T-cell (primary cell): Measurements from ENCODE around the gene ZNF628. TPM values are rescaled to one million over a fixed set of nuclear protein-coding genes. Genes with fewer than 3 reads are reported as not detected.
"Not testable (repeated sequence)": the region's sequence is repeated elsewhere in the genome, so short reads cannot be mapped to it uniquely, and the experiment has no call there.

ENCODE experiments used
- ATAC-seq, 4 experiments: fragments of 200-7000 bp in 3 of 4; fragments of 150-1000 bp in 1 of 4; cut with Tn5 transposase; replicated peaks in 1 of 4; 1 replicate in 3 of 4; 2 replicates in 1 of 4; pipeline ENCODE4 v1.10.0; 2021; ENCODE audit warnings: moderate library complexity in 3 of 4, mild to moderate bottlenecking in 2 of 4, moderate number of reproducible peaks in 1 of 4
- CTCF ChIA-PET, 2 donors: fragments of 300-600 bp; sonication (Branson Sonifier 250); formaldehyde crosslinking; loops; one replicate each; lab custom pipeline; 2022; ENCODE audit warnings: antibody characterized with exemption in 2 of 2; lab: Charles Lee
- POLR2A ChIA-PET, 2 donors: fragments of 300-600 bp; sonication (Branson Sonifier 250); formaldehyde crosslinking; loops; one replicate each; lab custom pipeline; 2022; ENCODE audit warnings: antibody characterized with exemption in 2 of 2; lab: Charles Lee
- DNase-seq, 35 experiments: peaks; one replicate each; pipeline versions ENCODE4 v3.0.0 to v3.0.0-alpha.2; 2013 to 2023
- H3K27ac ChIP-seq: one replicate; pipeline ENCODE4 v1.5.1; 2013; ENCODE audit warnings: low read length
- H3K27me3 ChIP-seq, 2 experiments: replicated peaks in 1 of 2; 1 replicate in 1 of 2; 2 replicates in 1 of 2; pipeline versions ENCODE4 v1.6.1 to v1.7.0; 2013; ENCODE audit warnings: low read length in 1 of 2, mixed read lengths in 1 of 2; ENCODE audit not compliant: control insufficient read depth in 2 of 2, insufficient read depth in 2 of 2; ENCODE audit errors: extremely low read depth in 1 of 2
- H3K36me3 ChIP-seq, 2 donors: 1 replicate in 1 of 2; 2 replicates in 1 of 2; pipeline versions ENCODE4 v1.6.1 to v1.7.0; 2013; ENCODE audit warnings: low read length in 1 of 2; ENCODE audit not compliant: control insufficient read depth in 2 of 2, insufficient read depth in 1 of 2; ENCODE audit errors: extremely low read depth in 1 of 2
- H3K4me1 ChIP-seq, 2 experiments: 1 replicate in 1 of 2; 2 replicates in 1 of 2; pipeline versions ENCODE4 v1.6.1 to v1.7.0; 2013; ENCODE audit warnings: low read length in 2 of 2, mixed read lengths in 1 of 2; ENCODE audit not compliant: insufficient read depth in 2 of 2, control insufficient read depth in 1 of 2; ENCODE audit errors: extremely low read depth in 1 of 2
- H3K4me3 ChIP-seq, 2 donors: 1 replicate in 1 of 2; 2 replicates in 1 of 2; pipeline versions ENCODE4 v1.5.1 to v1.7.0; 2013; ENCODE audit warnings: mild to moderate bottlenecking in 2 of 2, low read length in 1 of 2, moderate library complexity in 1 of 2; ENCODE audit not compliant: control insufficient read depth in 1 of 2; ENCODE audit errors: extremely low read depth in 1 of 2
- H3K9me3 ChIP-seq: 2 replicates; pipeline ENCODE4 v1.7.0; 2013
- H3K27ac Mint-ChIP-seq, 2 donors: one replicate each; pipeline ENCODE4 v1.8.0; 2020 to 2021; ENCODE audit warnings: mild to moderate bottlenecking in 2 of 2, mixed read lengths in 2 of 2
- H3K27me3 Mint-ChIP-seq, 2 donors: one replicate each; pipeline ENCODE4 v1.8.0; 2021 to 2022; ENCODE audit warnings: mixed read lengths in 2 of 2
- H3K36me3 Mint-ChIP-seq: one replicate; pipeline ENCODE4 v1.8.0; 2021; ENCODE audit warnings: mixed read lengths
- H3K4me1 Mint-ChIP-seq, 3 donors: one replicate each; pipeline ENCODE4 v1.8.0; 2020 to 2022; ENCODE audit warnings: mixed read lengths in 3 of 3, mild to moderate bottlenecking in 1 of 3
- H3K4me3 Mint-ChIP-seq, 3 donors: one replicate each; pipeline ENCODE4 v1.8.0; 2020 to 2022; ENCODE audit warnings: mild to moderate bottlenecking in 3 of 3, mixed read lengths in 3 of 3, moderate library complexity in 3 of 3
- H3K9me3 Mint-ChIP-seq, 3 donors: one replicate each; pipeline ENCODE4 v1.8.0; 2020 to 2022; ENCODE audit warnings: mixed read lengths in 3 of 3
- WGBS: methylation state at CpG from one replicate; pipeline ENCODE4 v1.1.5; 2013; ENCODE audit warnings: missing lambda C conversion rate; ENCODE audit not compliant: insufficient coverage; 5-methylcytosine and 5-hydroxymethylcytosine counted together
- total RNA-seq, 35 experiments: library from RNA in 6 of 35; stranded (reverse) in 6 of 35; fragments of 120-200 nt in 1 of 35; gene quantifications; one replicate each; pipeline versions ENCODE4 v1.2.1 to v1.2.4 and lab custom pipeline; 2013 to 2026

The ZNF628 gene
- total RNA-seq, 5 donors from 2014 or later (not counting 1 experiment from before 2014, with no cell fraction given): 14.2 to 24.1 (median 16.2) TPM

DNA sequence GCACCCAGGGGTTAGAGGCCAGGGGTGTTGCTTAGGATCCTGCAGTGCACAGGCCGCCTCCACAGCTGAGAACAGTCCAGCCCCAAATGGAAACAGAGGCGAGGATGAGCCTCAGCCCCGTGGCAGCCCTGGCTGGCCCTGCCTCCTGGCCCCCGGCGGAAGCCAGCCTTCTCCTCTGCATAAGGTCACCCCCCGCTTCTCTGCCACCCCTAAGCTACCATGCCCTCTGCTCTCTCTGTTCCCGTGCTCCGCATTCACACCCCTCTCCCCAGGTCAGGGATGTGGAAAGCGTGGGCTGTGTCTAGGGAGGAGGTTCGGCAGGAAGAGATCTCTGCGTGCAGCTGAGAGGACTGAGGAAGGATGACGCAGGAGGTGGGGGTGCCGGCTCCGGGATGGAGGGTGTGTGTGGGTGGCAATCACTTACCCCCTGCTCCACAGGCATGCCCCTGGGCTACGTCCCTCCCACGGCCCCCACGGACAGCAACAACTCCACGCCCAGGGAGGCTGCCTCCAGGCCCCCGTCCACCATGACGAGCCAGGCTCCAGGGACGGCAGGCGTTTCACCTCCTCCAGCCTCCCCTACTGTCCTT, 17.9 kb downstream of the ZNF628 start:
- Mint-ChIP-seq H3K4me3 (peak overlapping the region; percentile 21 to 69 (median 45)), H3K27ac (no peak overlapping the region), H3K27me3 (peaks cover 4 to 19% of the 10 kb centered on the region in 2 donors), H3K9me3 (no peaks in the 10 kb centered on the region), H3K4me1 (peaks cover 0 to 3% (median 0%) of the 10 kb centered on the region in 3 donors), H3K36me3 (no peaks in the 10 kb centered on the region)
- ATAC-seq: peak; percentile 43 to 58 (median 56)
- ChIA-PET POLR2A (no interaction called here), CTCF (interaction anchor here in 1 of 2 donors (1.1 kb wide), 1 partner anchor 14 kb away, joined by 3 read pairs; no protein-coding TSS in a partner anchor)
- H3K9me3 ChIP-seq: no peaks in the 10 kb centered on the region
- peaks cover 0 to 3% of the 10 kb centered on the region in 2 experiments for H3K4me1 ChIP-seq
- H3K4me3 ChIP-seq: peak overlapping the region in 1 of 2 donors; percentile 10
- no peaks in the 10 kb centered on the region for H3K36me3 ChIP-seq
- peaks cover 0 to 49% of the 10 kb centered on the region in 2 experiments for H3K27me3 ChIP-seq
- DNase-seq: no peak
- H3K27ac ChIP-seq: no peak overlapping the region
- 40% methylated on average over 10 of the region's 22 CpGs for WGBS

DNA sequence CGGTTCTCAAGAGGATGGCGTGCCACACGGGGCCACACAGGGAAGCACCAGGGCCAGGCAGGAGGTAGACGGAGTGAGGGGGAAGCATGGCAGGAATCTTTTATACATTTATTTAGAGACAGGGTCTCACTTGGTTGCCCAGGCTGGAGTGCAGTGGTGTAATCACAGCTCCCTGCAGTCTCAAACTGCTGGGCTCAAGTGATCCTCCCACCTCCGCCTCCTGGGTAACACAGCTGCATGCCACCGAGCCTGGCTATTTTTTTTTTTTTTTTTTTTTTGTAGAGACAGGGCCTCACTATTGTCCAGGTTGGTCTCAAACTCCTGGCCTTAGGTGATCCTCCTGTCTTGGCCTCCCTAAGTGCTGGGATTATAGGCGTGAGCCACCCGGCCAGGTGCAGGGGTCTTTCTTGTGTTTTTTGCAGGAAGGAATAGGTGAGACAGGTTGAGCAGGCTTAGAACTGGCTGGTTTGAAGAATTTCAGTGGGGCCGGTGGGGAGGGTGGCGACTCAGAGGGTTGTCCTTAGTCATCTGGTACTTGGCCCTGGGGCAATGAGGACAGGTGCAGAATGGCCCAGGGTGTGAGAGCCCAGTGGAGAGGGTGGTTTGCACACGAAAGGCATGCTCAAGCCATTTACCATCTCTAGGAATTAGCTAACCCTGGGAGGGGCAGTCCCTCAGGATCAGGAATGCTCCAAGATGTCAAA, 19.4 kb downstream of the ZNF628 start:
- peaks cover 0 to 37% of the 10 kb centered on the region in 2 experiments for H3K27me3 ChIP-seq
- ChIA-PET POLR2A (interaction anchor here in 1 of 2 donors (0.6 kb wide), 1 partner anchor 9 kb away, joined by 3 read pairs; no protein-coding TSS in a partner anchor), CTCF (no interaction called here)
- H3K27ac ChIP-seq: no peak overlapping the region
- H3K4me1 Mint-ChIP-seq: peaks cover 0 to 3% (median 0%) of the 10 kb centered on the region in 3 donors
- no peaks in the 10 kb centered on the region for H3K9me3 Mint-ChIP-seq
- H3K27me3 Mint-ChIP-seq: peaks cover 4 to 19% of the 10 kb centered on the region in 2 donors
- no peak overlapping the region for H3K4me3 ChIP-seq
- WGBS: 86% methylated on average over 7 of the region's 11 CpGs
- no peak overlapping the region for H3K27ac Mint-ChIP-seq
- ATAC-seq (no peak), DNase-seq (no peak)
- H3K4me3 Mint-ChIP-seq: no peak overlapping the region
- H3K4me1 ChIP-seq: peaks cover 0 to 3% of the 10 kb centered on the region in 2 experiments
- no peaks in the 10 kb centered on the region for H3K36me3 Mint-ChIP-seq
- no peaks in the 10 kb centered on the region for H3K36me3 ChIP-seq
- no peaks in the 10 kb centered on the region for H3K9me3 ChIP-seq

DNA sequence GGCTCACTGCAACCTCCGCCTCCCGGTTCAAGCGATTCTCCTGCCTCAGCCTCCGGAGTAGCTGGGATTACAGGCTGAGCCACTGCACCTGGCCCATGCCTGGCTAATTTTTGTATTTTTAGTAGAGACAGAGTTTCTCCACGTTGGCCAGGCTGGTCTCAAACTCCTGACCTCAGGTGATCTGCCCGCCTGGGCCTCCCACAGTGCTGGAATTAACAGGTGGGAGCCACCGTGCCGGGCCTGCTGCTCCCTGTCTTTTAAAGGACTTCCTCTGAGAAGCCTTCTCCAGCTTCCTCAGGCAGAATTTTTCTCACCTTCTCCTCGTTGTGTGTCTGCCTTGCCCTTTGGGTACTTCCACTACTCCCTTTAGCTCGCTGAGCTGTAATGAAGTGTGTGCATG, 20.4 kb downstream of the ZNF628 start:
- CTCF ChIA-PET, H3K4me1 Mint-ChIP-seq, H3K4me1 ChIP-seq, H3K9me3 ChIP-seq, ATAC-seq, H3K36me3 Mint-ChIP-seq, H3K36me3 ChIP-seq, H3K27ac ChIP-seq, POLR2A ChIA-PET, H3K4me3 Mint-ChIP-seq, H3K9me3 Mint-ChIP-seq, DNase-seq, H3K27ac Mint-ChIP-seq, H3K4me3 ChIP-seq: not testable (repeated sequence)
- H3K27me3 ChIP-seq: peaks cover 0 to 27% of the 10 kb centered on the region in 2 experiments
- 86% methylated on average over 8 of the region's 10 CpGs for WGBS
- peaks cover 4 to 16% of the 10 kb centered on the region in 2 donors for H3K27me3 Mint-ChIP-seq

DNA sequence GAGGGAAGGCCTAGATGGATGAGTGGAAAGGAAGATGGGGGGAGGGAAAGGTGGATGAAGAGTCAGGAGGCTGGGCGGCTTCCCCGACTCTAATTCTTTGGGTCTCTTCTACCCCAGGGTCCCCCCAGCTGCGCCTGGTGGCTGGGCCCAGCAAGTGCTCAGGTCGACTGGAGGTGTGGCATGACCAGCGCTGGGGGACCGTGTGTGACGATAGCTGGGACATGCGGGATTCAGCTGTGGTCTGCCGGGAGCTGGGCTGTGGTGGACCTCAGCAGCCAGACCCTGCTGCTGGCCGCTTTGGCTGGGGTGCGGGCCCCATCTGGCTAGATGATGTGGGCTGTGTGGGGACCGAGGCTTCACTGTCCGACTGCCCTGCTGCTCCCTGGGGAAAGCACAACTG, 21.3 kb downstream of the ZNF628 start:
- H3K4me1 ChIP-seq: peaks cover 0 to 3% of the 10 kb centered on the region in 2 experiments
- Mint-ChIP-seq H3K27ac (no peak overlapping the region), H3K27me3 (peaks cover 4 to 11% of the 10 kb centered on the region in 2 donors), H3K36me3 (no peaks in the 10 kb centered on the region), H3K4me3 (no peak overlapping the region), H3K4me1 (peaks cover 0 to 10% (median 9%) of the 10 kb centered on the region in 3 donors), H3K9me3 (no peaks in the 10 kb centered on the region)
- CTCF ChIA-PET: interaction anchor here in 1 of 2 donors (0.6 kb wide), 1 partner anchor 1436 kb away, joined by 3 read pairs; no protein-coding TSS in a partner anchor
- DNase-seq: no peak
- WGBS: 90% methylated on average over 10 of the region's 13 CpGs
- peaks cover 0 to 18% of the 10 kb centered on the region in 2 experiments for H3K27me3 ChIP-seq
- no peak for ATAC-seq
- no peaks in the 10 kb centered on the region for H3K9me3 ChIP-seq
- no peak overlapping the region for H3K4me3 ChIP-seq
- H3K36me3 ChIP-seq: no peaks in the 10 kb centered on the region
- no peak overlapping the region for H3K27ac ChIP-seq
- POLR2A ChIA-PET: no interaction called here

DNA sequence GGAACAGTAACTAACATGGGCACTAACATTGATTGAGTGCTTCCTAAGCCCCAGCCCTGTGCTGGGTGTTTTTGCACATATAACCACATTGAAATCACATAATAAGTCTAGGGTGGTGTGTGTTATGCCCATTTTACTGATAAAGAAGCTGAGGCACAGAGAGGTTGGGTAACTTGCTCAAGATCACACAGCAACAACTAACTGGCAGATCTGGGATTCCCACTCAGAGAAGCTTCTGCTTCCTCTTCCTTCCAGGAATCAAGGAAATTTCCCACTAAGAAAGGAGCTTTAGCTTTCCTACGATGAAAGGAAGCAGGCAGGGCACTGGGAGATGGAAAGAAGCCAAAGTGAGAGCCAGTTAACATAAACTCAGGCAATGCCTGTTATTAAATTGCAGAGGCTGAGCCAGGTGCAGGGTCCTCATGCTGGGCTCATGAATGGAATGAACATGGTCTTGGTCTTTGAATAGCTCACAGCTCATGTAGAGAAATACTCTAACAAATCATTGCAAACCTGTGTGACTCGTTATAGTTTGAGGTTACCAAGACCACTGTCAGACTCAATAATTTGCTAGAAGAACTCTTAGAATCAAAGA, 21.9 kb downstream of the ZNF628 start:
- Mint-ChIP-seq H3K9me3 (no peaks in the 10 kb centered on the region), H3K27me3 (peaks cover 0 to 7% of the 10 kb centered on the region in 2 donors), H3K4me3 (no peak overlapping the region), H3K36me3 (no peaks in the 10 kb centered on the region), H3K4me1 (peaks cover 3 to 14% (median 12%) of the 10 kb centered on the region in 3 donors), H3K27ac (no peak overlapping the region)
- H3K36me3 ChIP-seq: no peaks in the 10 kb centered on the region
- H3K27ac ChIP-seq: no peak overlapping the region
- POLR2A ChIA-PET: no interaction called here
- no CpG with 5 or more reads among the region's 2 CpGs for WGBS
- peaks cover 0 to 7% of the 10 kb centered on the region in 2 experiments for H3K4me1 ChIP-seq
- DNase-seq (no peak), ATAC-seq (no peak)
- CTCF ChIA-PET: interaction anchor here (0.6 kb wide), 2 partner anchors 357 to 1437 kb away, joined by 3 to 9 read pairs; no protein-coding TSS in a partner anchor
- H3K9me3 ChIP-seq: no peaks in the 10 kb centered on the region
- H3K27me3 ChIP-seq: peaks cover 0 to 12% of the 10 kb centered on the region in 2 experiments
- H3K4me3 ChIP-seq: no peak overlapping the region

DNA sequence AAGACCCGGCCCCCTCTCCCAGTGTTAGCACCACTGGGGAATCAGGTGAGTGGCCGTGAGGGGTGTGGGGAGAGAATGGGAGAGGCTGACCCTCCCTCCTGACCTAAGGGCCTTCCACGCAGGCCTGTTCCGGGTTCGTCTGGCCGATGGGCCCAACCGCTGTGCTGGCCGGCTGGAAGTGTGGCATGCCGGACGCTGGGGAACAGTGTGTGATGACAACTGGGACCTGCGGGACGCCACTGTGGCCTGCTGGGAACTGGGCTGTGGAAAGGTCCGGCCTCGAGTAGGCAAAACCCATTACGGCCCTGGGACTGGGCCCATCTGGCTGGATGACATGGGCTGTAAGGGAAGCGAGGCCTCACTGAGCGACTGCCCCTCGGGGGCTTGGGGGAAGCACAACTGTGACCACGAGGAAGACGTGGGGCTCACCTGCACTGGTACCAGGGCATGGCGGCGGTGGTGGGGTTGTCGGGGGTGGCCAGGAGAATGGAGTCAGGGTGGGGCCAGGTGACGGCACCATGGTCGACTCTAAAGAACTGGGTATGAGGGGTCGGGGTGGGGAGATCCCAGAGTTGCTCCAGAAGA, 24.0 kb downstream of the ZNF628 start:
- H3K36me3 Mint-ChIP-seq: no peaks in the 10 kb centered on the region
- Histone ChIP-seq H3K4me1 (peaks cover 0 to 15% of the 10 kb centered on the region in 2 experiments), H3K9me3 (no peaks in the 10 kb centered on the region), H3K4me3 (no peak overlapping the region), H3K36me3 (no peaks in the 10 kb centered on the region), H3K27ac (no peak overlapping the region), H3K27me3 (no peaks in the 10 kb centered on the region)
- CTCF ChIA-PET: no interaction called here
- H3K27ac Mint-ChIP-seq: no peak overlapping the region
- no peak overlapping the region for H3K4me3 Mint-ChIP-seq
- H3K9me3 Mint-ChIP-seq: no peaks in the 10 kb centered on the region
- H3K27me3 Mint-ChIP-seq: peaks cover 0 to under 1% of the 10 kb centered on the region in 2 donors
- DNase-seq (no peak), ATAC-seq (no peak)
- H3K4me1 Mint-ChIP-seq: peaks cover 10 to 22% (median 13%) of the 10 kb centered on the region in 3 donors
- 93% methylated on average over 20 of the region's 26 CpGs for whole genome bisulfite sequencing
- POLR2A ChIA-PET: no interaction called here
